HG02852 (cell line): Measurements from ENCODE around the gene DNM1.

Source experiments
- ATAC-seq: cut with Tn5 transposase; IDR thresholded peaks from one replicate; pipeline ENCODE4 v1.9.1; 2021; ENCODE audit warnings: mild to moderate bottlenecking, moderate library complexity; ENCODE audit not compliant: unreplicated experiment

The DNM1 gene

DNA sequence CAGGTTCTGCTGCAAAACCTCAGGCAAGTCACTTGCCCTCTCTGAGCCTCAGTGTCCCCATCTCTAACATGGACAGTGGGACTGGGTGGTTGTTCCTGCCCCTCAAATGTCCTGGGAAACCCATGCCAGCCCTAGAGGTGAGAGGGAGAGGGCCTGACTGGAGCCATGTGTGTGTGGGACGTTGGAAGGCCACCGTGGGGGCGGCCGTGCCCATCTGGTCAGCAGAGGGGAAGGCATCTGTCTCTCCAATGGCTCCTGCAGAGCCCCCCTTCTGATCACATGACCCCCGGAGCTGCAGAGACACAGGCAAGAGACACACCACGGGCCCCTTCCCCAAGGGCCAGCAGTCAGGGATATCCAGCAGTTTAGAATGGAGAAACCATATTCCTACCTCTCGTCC is 1.7 kb downstream of the DNM1 start:
- no peak for ATAC-seq

DNA sequence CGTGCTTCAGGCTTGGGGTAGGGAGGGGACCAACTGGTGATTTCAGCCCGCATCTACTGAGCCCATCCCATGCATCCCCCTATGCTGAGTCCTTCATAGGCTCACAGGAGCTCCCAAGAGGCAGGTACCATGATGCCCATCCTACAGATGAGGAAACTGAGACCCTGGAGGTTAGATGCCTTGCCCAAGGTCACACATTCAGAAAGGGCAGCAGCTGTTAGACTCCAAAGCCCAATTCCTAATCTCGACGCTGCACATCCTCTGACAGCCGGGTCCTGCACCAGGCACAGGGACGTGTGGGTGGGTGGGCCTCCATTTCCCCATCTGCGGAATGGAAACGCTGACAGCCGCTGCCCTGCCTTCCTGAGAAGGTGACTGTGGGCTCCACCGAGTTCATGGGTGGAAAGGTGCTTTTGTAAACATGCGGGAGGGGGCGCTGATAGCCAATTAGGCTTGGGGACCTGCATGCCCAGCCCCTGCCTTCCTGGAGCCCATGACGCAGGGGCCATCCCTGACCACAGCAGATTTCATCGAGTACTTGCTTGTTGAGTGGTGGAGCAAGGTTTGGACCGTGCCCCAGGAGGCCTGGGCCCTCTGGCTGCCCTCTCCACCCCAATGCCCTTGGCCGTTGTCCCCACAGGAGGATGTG is 2.2 kb downstream of the DNM1 start:
- no peak for ATAC-seq

DNA sequence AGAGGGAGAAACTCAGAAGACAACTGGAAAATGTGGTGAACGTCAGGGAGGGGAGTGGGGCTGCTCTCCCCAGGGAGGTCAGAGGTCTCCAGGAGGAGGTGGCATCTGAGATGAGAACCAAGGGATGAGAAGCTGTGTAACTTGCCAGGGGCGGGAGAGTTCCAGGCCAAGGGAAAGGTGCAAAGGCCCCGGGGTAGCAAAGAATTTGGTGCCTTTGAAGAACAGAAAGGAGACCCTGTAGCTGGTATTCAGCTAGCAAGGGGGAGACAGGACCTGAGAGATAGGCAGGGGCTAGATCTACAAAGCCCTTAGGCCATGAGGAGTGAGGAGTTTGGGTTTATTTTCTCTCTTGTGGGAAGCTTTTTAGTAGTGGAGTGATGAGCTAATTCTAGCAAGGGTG is 3.3 kb downstream of the DNM1 start:
- ATAC-seq: no peak

DNA sequence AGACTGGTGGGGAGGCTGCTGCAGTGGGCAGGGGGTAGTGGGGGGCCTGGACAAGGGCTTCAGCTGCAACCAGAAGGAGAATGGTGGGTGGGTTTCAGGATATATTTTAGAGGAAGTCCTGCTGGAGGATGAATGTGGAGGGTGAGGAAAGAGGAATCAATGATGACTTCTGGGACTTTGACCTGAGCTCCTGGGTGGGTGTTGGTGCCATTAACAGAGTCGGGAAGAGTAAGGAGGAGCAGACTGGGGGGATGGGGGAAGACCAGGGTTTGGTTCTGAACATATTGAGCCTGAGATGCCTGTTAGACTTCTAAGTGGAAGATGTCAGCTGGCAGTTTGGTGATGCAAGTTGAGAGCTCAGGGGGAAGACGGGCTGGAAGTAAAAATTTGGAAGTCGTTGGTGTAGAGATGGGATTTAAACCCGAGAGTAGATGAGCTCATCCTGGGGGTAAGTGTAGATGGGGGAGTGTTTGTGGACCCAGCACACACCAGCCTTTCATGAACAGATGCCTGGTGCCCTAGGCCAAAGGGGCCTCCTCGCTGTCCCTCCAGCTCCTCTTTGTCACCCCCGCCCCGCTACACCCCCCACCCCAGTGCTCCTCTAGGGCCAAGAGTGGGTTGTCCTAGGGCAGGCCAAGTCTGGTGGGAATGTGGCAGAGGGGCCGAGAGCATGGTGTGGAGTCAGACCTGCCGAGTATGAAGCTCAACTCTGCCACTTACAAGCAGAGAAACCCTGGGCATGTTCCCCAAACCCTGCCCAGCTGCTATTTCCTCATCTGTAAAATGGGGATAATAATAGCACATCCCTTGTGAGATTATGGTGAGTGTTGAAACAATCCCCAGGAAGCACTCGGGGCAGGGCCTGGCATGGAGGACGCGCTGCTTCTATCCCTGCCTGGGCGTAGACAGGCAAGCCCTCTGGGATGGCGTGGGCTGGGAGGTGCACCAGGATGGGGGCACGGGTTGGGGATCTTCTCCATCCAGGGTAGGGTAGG is 4.0 kb downstream of the DNM1 start:
- ATAC-seq: no peak

DNA sequence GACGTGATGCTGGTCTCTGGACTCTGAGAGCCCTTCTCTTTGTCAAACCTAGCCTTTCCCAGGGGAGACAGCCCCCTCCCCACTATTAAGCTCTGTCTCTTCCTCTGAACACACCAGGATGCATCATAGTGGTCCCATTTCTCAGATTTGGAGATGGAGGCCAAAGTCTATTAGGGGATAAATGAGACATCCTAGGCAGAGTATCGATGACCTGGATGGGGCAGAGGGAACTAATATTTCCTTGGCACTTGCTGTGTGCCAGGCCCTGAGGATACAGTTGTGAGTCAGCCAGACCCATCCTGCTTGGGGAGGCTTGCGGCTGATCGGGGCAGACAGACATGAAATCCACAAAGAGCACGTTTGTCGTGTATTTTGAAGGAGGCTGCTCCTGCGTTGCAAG is 5.2 kb downstream of the DNM1 start:
- no peak for ATAC-seq

DNA sequence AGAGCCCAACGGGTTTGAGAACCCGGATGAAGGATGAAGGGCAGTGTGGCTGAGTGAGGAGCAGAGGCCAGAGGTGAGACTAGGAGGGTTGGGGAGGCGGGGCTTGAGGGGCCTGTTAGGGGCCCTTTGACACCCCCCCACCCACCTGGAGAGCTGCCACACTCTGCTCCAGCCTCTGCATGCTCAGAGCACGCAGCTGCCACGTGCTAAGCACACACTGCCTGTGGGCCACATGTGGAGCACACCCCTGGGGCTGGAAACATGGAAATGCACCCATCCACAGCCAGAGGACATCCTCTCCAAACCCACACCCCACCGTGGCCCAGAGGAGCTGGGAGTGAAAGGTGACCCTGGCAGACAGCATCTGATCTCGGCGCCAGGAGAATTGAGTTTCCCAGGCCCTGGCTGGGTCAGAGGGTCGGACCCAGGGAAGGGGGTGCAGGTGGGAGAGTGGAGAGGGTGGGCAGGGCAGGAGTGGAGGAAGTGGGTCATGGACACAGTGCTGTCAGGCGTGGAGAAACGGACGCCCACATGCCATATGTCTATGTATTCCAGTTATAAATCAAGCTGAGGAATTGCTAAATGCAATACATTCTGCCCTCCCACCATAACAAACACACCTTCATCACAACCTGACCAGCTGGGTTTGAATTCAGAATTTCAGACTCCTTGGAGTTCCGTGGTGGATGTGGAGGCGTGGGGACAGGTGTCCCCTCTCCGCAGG is 5.9 kb downstream of the DNM1 start:
- ATAC-seq: no peak

DNA sequence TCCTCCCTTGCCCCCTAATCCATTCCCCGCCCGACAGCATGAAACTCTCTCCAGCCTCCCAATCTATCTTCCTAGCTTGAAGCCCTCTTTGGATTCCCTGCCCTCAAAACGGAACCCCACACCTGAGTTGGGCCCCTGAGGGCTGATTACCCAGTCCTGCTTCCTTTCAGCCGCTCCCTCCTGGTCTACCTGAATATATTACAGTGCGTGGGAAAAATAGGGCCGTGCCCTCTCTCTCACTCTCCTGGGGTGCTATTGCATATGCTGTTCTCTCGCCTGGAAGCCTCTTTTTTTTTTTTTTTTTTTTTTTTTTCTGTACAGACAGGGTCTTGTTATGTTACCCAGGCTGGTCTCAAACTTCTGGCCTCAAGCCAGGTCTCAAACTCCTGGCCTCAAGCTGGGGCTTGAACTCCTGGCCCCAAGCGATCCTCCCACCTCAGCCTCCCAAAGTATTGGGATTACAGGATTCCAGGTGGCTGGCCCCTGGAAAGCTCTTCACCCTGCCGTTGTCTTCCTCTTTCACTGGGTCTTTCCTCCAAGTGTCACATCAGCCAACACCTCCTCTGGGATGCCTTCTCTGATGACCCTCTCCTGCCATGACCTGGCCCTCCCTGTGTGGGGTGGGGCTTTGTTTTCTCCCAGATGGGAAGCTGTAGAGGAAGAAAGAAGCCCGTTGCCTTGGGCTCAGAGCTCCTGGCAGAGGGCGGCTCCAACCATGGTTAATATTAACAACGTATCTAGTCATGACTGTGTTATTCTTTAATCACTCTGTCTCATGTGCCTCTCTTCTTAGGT is 8.2 kb downstream of the DNM1 start:
- no peak for ATAC-seq

DNA sequence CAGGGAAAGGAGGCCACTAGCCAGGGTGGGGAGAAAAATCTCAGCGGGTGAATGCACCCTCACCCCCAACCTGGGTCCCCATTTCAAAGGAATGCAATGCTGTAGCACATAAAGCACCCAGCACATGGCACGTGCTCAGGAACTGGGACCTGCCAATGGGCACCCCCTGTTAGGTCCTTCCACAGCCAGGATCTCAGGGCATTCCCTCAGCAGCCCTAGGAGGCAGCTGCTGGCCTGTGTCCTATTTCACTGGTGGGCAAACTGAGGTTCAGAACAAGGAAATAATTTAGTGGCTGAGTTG is 8.8 kb downstream of the DNM1 start:
- ATAC-seq: no peak

DNA sequence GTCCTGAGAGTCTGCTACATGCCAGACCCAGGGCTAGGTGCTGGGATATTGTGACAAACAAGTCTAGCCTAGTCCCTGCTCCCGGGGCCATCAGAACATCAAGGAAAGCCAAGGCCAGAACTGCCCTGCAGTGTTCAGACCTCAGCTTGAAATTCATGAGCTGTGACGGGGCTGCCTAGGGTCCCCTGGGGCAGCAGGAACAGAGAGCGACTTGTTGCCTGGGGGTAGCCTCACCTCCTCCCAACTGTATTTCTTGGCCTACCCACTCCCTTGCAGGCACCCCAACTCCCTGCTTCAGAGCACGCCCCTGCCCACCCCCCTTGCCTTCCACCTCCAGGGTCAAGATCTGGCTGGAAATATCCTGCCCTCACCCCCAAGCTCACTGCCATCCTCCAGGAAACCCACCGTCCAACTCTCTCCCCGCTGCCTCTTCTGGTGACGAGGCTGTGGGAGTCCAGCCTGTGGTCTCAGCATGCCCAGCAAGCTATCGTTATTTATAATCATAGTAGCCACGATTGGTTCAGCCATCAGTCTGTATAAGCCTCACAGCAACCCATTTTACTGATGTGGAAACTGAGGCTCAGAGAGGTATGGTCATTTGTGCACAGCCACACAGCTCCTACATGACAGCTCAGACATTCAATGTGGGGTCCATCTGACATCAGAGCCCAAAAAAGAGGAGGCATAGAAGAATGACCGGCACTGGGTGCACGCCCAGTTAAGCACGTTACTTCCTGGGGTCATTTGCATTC is 10.7 kb downstream of the DNM1 start:
- ATAC-seq: no peak

DNA sequence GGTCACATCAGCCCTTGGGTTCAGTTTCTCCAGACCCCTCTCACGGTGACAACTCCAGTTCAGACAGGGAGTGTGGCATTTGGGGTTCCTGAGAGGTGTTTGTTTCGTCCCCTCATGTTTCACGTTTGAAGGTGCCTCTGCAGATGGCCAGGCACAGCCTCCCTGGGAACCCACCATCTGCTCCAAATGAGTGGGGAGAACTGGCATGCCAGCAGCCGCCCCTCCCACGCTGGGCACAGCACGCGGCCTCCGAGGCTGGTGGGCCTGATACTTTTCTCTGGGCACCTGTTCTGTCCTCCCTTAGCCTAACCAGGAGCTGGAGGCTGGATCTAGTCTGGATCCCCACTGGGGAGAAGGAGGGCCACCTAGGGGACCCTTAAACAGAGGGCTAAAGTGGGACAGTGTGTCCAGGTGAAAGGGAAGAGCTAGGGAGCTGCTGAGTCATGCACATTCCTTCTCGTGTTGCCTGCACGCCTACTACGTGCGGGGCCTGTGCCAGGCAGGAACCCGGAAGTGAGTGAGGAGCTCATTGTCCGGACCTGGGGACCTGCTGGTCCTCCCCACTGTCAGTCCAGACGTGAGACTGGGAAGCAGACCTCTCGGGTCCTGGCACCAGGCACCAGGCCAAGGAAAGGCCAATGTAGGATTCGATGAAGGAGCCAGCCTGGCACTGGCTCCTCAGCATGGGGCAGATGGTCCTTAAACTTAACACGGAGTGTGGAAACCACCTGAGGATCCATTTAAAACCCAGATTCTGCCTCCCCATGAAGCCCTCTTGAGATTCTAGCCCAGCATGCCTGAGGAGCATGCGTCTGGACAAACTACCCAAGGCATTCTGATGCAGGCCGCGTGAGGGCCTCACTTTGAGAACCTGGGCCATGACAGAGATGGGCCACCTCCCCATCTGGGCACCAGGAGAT is 11.7 kb downstream of the DNM1 start:
- no peak for ATAC-seq

DNA sequence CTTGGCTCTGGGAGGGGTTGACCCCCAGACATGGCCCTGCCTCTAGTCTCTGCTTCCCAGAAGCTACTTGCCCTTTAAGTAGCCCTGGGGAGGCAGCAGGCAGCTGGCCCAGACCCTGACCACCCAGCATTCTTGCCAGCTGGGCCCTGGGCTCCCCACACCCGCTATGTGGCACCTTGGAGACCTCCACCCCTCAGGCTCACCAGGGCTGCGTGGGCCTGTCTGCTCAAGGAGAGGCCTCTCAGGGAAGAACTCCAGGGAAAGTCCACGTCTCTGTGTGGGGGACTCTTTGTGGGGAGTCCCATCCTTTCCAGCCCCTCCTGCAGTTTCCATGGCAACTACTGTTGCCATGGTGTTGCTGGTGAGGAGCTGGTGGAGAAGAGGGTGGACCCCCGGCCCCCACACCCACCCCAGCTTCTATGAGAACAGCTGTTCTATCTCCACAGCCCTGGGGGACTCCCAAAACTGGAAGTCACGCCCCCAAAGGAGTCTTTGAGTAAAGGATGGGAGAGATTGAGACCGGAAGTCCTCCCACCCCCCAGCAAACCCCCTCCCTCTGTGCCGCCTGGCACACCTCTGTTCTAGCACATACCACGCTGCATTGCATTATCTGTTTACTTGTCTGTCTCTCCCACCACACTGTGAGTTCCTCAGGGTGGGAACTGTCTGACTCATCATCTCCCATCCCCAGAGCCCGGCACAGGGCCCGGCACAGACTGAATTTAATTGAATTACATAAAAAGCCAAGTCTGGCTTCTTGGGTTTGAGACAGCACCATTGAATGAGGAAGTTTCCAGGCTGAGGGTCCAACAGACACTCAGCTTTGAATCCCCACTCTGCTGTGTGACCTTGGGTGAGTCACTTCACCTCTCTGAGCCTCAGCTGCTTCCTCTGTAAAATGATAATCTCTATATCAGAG is 12.6 kb downstream of the DNM1 start:
- ATAC-seq: no peak

DNA sequence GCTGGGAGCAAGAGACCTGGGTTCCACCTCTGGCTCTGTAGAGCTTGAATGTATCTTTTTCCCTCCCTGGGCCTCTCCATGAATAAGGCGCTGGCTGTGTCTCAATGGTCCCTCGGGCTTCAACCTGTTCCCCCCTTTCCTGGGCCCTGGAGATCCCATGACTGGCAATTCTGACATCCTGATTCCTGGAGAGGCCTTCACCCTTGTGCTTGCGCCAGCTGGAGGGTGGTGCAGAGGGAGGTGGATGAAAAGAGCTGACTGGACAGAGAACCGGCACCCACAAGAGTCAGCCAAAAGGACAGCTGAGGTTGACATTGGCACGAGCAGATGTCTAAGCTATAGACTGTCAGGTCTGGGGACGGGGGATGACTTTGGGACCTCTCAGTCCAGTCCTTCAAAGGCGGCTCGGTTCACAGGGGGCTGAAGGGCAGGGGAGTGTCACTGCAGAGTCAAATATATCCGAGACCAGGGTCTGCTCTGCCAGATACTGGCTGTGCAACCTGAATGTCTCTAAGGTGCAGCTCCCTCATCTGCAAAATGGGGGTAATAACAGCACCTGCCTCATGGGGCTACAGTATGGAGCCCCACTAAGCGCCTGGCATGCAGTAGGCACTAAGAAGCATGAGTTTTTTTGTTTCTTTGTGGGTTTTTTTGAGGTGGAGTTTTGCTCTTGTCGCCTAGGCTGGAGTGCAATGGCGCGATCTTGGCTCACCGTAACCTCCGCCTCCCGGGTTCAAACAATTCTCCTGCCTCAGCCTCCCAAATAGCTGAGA is 13.8 kb downstream of the DNM1 start:
- ATAC-seq: no peak

DNA sequence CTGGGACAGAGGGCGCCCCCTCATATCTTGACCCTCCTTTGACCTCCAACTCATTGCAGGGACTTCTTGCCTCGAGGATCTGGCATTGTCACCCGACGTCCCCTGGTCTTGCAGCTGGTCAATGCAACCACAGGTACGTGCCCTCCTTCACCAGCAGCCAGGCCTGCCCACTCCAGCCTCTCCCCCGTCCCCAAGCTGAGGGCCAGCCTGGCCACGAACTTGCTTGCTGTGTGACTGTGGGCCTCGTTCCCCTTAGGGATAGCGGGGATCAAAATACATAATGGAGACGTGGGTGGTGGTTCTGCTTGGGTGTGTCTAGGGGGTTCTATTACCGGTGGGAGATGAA is 15.0 kb downstream of the DNM1 start:
- ATAC-seq: no peak

DNA sequence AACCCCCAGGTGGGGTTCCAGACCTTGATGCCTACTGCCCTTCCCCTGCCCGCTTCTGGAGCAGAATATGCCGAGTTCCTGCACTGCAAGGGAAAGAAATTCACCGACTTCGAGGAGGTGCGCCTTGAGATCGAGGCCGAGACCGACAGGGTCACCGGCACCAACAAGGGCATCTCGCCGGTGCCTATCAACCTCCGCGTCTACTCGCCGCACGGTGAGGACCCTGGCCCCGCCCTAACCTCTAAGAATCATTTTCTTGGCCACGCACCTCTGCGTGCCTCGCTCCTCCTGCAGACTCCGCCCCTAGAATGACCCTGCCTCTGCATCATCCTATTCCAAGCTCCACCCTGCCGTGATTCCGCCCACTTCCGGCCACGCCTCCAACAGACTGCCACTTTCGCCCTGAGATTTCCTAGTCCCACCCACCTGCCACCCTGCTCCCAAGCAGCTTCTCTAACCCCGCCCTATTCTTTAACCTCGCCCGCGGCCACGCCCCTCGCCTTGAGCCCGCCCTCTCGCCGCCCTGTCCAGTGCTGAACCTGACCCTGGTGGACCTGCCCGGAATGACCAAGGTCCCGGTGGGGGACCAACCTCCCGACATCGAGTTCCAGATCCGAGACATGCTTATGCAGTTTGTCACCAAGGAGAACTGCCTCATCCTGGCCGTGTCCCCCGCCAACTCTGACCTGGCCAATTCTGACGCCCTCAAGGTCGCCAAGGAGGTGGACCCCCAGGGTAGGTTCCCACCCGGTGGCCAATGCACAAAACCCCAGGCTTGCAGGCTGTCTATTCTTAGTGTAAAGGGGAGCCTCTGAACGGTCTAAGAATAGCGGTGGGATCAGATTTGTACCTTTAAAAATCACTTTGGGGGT is 15.6 kb downstream of the DNM1 start:
- peak; percentile 84 for ATAC-seq

DNA sequence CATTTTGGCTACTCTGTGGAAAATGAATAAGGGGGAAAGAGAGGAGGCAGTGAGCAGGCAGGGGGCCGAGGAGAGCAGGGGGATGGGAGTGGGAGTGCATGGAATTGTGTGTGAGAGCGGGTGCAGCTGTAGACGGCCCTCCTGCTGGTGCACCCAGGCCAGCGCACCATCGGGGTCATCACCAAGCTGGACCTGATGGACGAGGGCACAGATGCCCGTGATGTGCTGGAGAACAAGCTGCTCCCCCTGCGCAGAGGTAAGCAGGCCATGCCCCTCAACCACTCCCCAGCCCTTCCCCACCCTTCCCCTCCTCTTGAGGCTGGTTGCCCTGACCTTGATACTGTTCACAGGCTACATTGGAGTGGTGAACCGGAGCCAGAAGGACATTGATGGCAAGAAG is 16.7 kb downstream of the DNM1 start:
- no peak for ATAC-seq

DNA sequence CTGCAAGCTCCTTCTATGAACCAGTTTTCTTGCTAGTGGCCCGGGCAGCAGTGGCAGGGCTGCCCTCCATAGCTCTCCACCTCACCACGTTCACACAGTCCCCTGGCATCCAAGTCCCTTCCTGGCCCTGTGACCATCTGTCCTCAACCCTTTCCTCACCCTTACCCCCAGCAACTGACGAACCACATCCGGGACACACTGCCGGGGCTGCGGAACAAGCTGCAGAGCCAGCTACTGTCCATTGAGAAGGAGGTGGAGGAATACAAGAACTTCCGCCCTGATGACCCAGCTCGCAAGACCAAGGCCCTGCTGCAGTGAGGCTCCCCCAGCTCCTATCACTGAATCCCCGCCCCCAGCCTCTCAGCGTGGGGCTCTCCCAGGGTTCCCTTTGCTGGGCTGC is 18.8 kb downstream of the DNM1 start:
- ATAC-seq: no peak
